ENCODE measurements around the gene TMEM115.

GRCh38 chr3:50334339-50335075, 24.8 kb downstream of the TMEM115 start:
- TF ChIP-seq CTCF (conservative IDR thresholded peaks at IDR 0.05) (no peak), ZFX (IDR thresholded peaks at IDR 0.05) (no peak)
